Measurements from ENCODE around the gene LRMDA. TPM values are rescaled to one million over a fixed set of nuclear protein-coding genes. Genes with fewer than 3 reads are reported as not detected.
"Not testable (repeated sequence)": the region's sequence is repeated elsewhere in the genome, so short reads cannot be mapped to it uniquely, and the experiment has no call there.

Gene LRMDA
- total RNA-seq, 4 donors from 2014 or later: 9.8 to 18.6 (median 15.8) TPM

DNA sequence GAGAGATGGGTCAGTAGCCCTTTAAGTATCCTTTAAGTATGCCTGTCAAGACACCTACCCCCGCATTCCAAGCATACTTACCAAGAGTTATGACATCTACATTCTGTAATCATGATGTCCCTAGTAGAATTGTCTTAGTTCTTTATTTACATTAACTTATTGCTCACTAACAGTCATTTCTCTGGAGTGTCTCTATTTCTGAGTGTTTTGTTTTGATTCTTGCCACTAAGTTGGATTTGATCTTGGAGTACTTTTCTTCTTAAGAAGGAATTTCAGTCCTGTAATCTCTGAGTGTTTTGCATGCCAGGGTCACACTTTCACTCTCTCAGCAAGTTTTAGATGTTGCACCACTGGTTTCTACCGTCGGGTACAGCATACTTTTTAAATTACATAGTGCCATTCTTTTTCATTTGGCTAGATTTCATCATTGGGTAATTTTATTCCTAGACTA lies 1152.3 kb downstream of the LRMDA start:
- WGBS, 2 donors: 22 to 32% methylated on average over 3 of the region's 3 CpGs
- DNase-seq (ENCODE audit: low spot score in 2 of 2): no peak
- Histone ChIP-seq H3K9me3 (no peaks in the 10 kb centered on the region), H3K4me1 (no peaks in the 10 kb centered on the region), H3K27me3 (no peaks in the 10 kb centered on the region), H3K4me3 (no peak overlapping the region), H3K36me3 (no peaks in the 10 kb centered on the region), H3K27ac (no peak overlapping the region)
- TF ChIP-seq POLR2A (IDR thresholded peaks at IDR 0.05): no peak
- TF ChIP-seq CTCF (IDR thresholded peaks at IDR 0.05): no peak
- no peak for TF ChIP-seq EP300 (IDR thresholded peaks at IDR 0.05)

DNA sequence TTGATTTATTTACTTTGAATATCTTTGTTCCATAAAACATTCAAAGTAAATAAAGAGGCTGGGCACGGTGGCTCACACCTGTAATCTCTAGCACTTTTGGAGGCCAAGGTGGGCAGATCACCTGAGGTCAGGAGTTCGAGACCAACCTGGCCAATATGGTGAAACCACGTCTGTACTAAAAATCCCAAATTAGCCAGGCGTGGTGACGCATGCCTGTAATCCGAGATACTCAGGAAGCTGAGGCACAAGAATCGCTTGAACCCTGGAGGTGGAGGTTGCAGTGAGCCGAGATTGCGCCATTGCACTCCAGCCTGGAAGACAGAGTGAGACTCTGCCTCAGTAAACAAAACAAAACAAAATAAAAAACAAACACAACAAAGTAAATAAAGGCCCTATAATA lies 1153.0 kb downstream of the LRMDA start:
- not testable (repeated sequence) for H3K27ac ChIP-seq; H3K4me1 ChIP-seq; DNase-seq (ENCODE audit: low spot score in 2 of 2); H3K27me3 ChIP-seq; H3K4me3 ChIP-seq; H3K36me3 ChIP-seq; H3K9me3 ChIP-seq
- 93% methylated on average over 9 of the region's 9 CpGs for WGBS, 2 donors

Small RNAs within 50 kb of the gene (small RNA-seq; reads per million reads assigned to genes)
- gene MIR606: not detected
- not detected for gene RN7SL518P
- gene RNU6-673P: not detected

Other genes starting within 250 kb of the LRMDA start
- 100 to 1,000 TPM in 3 of 4 donors, 10 to 100 TPM in 1; 89.1 to 114 (median 109) TPM for gene VDAC2, start 220.8 kb upstream of the LRMDA start, total RNA-seq
- gene COMTD1, start 195.7 kb upstream of the LRMDA start, total RNA-seq: 10 to 100 TPM; 18.1 to 47.4 (median 31.6) TPM
- gene ZNF503, start 29.9 kb upstream of the LRMDA start, total RNA-seq: 10 to 100 TPM in 3 of 4 donors, 1 to 10 TPM in 1; 9.9 to 15.9 (median 12.0) TPM

Data from tibial nerve (tissue), 4 donors.